D721Med (cell line): ENCODE measurements around the gene ITGA7.

ENCODE experiments used
- DNase-seq: peaks from one replicate; pipeline ENCODE4 v3.0.0; 2011; ENCODE audit warnings: low spot score; ENCODE audit not compliant: insufficient read length
- FAIRE-seq: peaks from 2 replicates; lab custom pipeline; 2011; peaks lifted over from hg19 to GRCh38; lab: Jason Lieb, UNC
- CTCF ChIP-seq: IDR thresholded peaks from 2 replicates; pipeline ENCODE4 v1.5.1; 2012; ENCODE audit warnings: mild to moderate bottlenecking, control low read depth; ENCODE audit not compliant: insufficient read depth; ENCODE audit errors: missing control alignments

The ITGA7 gene

GRCh38 chr12:55698241-55698955 lies 9.3 kb downstream of the ITGA7 start:
- TF ChIP-seq CTCF = no peak
- no peak for FAIRE-seq
- DNase-seq = no peak

DNA sequence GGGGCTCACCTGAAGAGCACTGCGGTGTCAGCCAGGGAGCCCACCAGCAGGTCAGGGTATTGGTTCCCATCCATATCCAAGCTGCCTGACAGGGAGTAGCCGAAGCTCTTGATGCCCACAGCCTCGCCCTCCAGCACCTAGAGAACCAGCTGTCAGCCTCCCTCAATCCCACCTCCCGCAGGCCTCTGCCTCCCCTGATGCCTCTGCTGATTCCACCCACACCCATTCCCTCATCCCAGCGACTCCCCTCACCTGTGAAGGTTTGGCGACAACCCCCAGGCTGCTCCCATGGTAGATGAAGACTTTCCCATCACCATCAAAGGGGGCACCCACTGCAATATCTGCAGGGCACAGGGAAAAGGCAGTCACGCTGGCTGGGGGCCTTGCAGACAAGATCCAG lies 10.0 kb downstream of the ITGA7 start:
- no peak for TF ChIP-seq CTCF
- FAIRE-seq = no peak
- no peak for DNase-seq

- FAIRE-seq (no peak), DNase-seq (no peak)
- TF ChIP-seq CTCF = no peak
Observed at GRCh38 chr12:55696796-55697462, 10.8 kb downstream of the ITGA7 start.

GRCh38 chr12:55696141-55696540 lies 11.6 kb downstream of the ITGA7 start:
- no peak for DNase-seq
- TF ChIP-seq CTCF = no peak
- FAIRE-seq = no peak

DNA sequence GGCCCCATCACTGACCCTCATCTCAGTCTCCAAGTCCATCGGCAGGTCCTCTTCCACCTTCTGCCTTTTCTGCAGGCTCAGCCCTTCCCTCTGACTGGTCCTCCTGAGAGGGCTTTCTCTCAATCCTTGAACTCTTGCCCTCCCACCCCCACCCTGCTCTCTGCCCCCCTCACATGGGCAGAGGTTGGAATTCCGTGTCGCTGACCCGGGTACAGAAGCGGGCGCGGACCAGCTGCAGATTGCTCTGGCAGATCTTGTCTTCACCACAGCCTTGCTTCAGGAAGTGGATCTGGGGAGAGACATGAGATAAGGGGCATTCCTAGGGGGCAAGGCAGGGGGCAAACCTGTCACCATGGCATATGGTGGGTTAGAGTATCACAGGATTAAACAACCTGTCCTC lies 12.4 kb downstream of the ITGA7 start:
- no peak for FAIRE-seq
- no peak for DNase-seq
- no peak for TF ChIP-seq CTCF

- FAIRE-seq (no peak), DNase-seq (no peak)
- TF ChIP-seq CTCF = no peak
Observed at GRCh38 chr12:55694651-55695050, 13.1 kb downstream of the ITGA7 start.

GRCh38 chr12:55694188-55694515 lies 13.6 kb downstream of the ITGA7 start:
- FAIRE-seq (no peak), DNase-seq (no peak)
- TF ChIP-seq CTCF = no peak
